HepG2 (cell line): ENCODE data around the gene INTS2. TPM values are rescaled to one million over a fixed set of nuclear protein-coding genes. Genes with fewer than 3 reads are reported as not detected.

Experiments used
- CHD2 ChIP-seq: IDR thresholded peaks from 2 replicates; pipeline ENCODE4 v1.6.1; 2011; ENCODE audit warnings: low read depth, low read length, improper control_type of control experiment
- HNF4A ChIP-seq: sonication (generic); formaldehyde crosslinking; IDR thresholded peaks from 2 replicates; pipeline ENCODE4 v1.4.0; 2020; ENCODE audit warnings: missing genetic modification reagents
- KDM5B ChIP-seq: sonication (generic); formaldehyde crosslinking; IDR thresholded peaks from 2 replicates; pipeline ENCODE4 v1.4.0; 2020; ENCODE audit warnings: missing genetic modification reagents, mild to moderate bottlenecking, borderline replicate concordance
- MXI1 ChIP-seq: IDR thresholded peaks from 3 replicates; pipeline ENCODE4 v1.6.1; 2012; ENCODE audit warnings: low read depth, low read length, inconsistent platforms, borderline replicate concordance
- SKI ChIP-seq: fragments of 450-650 bp; IDR thresholded peaks from one replicate; pipeline ENCODE4 v1.6.1; 2018; ENCODE audit warnings: mild to moderate bottlenecking; ENCODE audit not compliant: partially characterized antibody
- U2AF2 ChIP-seq: fragments of 200-400 bp; formaldehyde crosslinking; IDR thresholded peaks from 2 replicates; pipeline ENCODE4 v1.6.1; 2017; ENCODE audit warnings: low read depth, mild to moderate bottlenecking, low read length
- ZNF652 ChIP-seq: IDR thresholded peaks from 2 replicates; pipeline ENCODE4 v1.6.1; 2016; ENCODE audit warnings: low read depth, borderline replicate concordance
- polyA plus RNA-seq, 8 experiments: library from polyadenylated mRNA; depleted of rRNA in 3 of 8; stranded (reverse) in 7 of 8; unstranded in 1 of 8; fragments of >200 nt; fragmentation: Illumina TruSeq in 4 of 8; extraction: Trizol in 4 of 8; gene quantifications; 2 replicates each; pipeline versions ENCODE4 v1.2.1 to v1.2.3, GENCODE V29; 2011 to 2016; ENCODE audit warnings: low read depth in 4 of 8, missing spikeins in 1 of 8, mixed read lengths in 1 of 8; ENCODE audit not compliant: insufficient read depth in 1 of 8
- total RNA-seq, 5 experiments: library from RNA; depleted of rRNA; stranded (reverse); fragments of >200 nt; fragmentation: Illumina TruSeq; extraction: Trizol; gene quantifications; 2 replicates each; pipeline ENCODE4 v1.2.3, GENCODE V29; 2016; ENCODE audit warnings: low read depth in 1 of 5
- TF ChIP-seq, protein P1 (sequence below): sonication (generic); formaldehyde crosslinking; IDR thresholded peaks from one replicate; pipeline ENCODE4 v1.5.1; 2020; ENCODE audit warnings: mild to moderate bottlenecking, missing genetic modification reagents; ENCODE audit errors: not compliant biosample characterization
- TF ChIP-seq, protein P2 (sequence below): sonication (generic); formaldehyde crosslinking; IDR thresholded peaks from 2 replicates; pipeline ENCODE4 v1.4.0; 2020; ENCODE audit warnings: mild to moderate bottlenecking, missing genetic modification reagents
- TF ChIP-seq, protein P3 (sequence below): sonication (generic); formaldehyde crosslinking; IDR thresholded peaks from 2 replicates; pipeline ENCODE4 v1.9.0; 2021; ENCODE audit warnings: mild to moderate bottlenecking, missing genetic modification reagents
- TF ChIP-seq, protein P4 (sequence below): sonication (generic); formaldehyde crosslinking; IDR thresholded peaks from 2 replicates; pipeline ENCODE4 v1.4.0; 2020; ENCODE audit warnings: missing genetic modification reagents

The INTS2 gene
- total and polyA plus RNA-seq, 2 of the 13 experiments (the other 11 are each of a cell fraction or from before 2014, with no cell fraction given) = 20.5 to 30.2 TPM

DNA sequence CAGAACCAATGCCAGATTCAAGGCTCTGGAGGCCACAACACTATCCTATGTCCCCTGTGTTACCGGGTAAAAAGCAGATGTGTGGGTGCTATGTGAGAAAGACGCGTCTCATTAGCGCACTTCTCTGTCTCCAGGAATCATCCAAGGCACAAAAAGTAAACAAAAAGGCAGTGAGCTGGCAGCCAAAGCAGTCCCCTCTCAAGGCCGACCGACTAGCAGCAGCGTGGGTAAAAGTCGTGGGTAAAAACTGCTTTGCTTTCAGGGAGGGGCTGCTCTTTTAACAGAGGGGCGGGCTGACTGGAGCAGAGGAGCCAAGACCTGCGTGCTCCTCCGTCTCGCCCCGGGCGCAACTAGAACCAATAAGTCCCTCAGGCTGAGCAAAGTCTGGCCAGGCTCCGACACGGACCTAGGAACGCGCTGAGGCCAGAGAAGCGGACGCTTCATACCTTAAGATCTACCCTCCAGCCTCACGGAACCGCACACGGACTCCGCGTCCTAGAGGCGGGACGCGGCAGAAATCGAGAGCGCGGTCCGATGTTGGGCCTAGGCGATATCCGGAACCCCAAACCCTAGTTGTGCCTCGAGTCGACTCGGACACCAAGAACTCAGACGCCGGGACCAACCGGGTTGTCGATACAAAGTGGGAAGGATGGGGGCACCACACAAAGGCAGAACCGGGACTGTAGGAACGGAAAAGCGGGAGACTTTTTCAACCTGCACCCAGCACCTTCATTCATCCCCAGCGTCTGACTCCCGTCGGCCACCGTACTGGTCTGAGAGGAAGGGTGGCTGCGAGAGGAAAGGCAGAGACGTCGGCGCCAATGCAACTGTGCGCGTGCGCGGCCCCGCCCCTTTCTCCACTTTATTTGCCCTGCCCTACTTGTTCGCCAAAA, at the start of gene INTS2 (continued):
- TF ChIP-seq, protein P1, sequence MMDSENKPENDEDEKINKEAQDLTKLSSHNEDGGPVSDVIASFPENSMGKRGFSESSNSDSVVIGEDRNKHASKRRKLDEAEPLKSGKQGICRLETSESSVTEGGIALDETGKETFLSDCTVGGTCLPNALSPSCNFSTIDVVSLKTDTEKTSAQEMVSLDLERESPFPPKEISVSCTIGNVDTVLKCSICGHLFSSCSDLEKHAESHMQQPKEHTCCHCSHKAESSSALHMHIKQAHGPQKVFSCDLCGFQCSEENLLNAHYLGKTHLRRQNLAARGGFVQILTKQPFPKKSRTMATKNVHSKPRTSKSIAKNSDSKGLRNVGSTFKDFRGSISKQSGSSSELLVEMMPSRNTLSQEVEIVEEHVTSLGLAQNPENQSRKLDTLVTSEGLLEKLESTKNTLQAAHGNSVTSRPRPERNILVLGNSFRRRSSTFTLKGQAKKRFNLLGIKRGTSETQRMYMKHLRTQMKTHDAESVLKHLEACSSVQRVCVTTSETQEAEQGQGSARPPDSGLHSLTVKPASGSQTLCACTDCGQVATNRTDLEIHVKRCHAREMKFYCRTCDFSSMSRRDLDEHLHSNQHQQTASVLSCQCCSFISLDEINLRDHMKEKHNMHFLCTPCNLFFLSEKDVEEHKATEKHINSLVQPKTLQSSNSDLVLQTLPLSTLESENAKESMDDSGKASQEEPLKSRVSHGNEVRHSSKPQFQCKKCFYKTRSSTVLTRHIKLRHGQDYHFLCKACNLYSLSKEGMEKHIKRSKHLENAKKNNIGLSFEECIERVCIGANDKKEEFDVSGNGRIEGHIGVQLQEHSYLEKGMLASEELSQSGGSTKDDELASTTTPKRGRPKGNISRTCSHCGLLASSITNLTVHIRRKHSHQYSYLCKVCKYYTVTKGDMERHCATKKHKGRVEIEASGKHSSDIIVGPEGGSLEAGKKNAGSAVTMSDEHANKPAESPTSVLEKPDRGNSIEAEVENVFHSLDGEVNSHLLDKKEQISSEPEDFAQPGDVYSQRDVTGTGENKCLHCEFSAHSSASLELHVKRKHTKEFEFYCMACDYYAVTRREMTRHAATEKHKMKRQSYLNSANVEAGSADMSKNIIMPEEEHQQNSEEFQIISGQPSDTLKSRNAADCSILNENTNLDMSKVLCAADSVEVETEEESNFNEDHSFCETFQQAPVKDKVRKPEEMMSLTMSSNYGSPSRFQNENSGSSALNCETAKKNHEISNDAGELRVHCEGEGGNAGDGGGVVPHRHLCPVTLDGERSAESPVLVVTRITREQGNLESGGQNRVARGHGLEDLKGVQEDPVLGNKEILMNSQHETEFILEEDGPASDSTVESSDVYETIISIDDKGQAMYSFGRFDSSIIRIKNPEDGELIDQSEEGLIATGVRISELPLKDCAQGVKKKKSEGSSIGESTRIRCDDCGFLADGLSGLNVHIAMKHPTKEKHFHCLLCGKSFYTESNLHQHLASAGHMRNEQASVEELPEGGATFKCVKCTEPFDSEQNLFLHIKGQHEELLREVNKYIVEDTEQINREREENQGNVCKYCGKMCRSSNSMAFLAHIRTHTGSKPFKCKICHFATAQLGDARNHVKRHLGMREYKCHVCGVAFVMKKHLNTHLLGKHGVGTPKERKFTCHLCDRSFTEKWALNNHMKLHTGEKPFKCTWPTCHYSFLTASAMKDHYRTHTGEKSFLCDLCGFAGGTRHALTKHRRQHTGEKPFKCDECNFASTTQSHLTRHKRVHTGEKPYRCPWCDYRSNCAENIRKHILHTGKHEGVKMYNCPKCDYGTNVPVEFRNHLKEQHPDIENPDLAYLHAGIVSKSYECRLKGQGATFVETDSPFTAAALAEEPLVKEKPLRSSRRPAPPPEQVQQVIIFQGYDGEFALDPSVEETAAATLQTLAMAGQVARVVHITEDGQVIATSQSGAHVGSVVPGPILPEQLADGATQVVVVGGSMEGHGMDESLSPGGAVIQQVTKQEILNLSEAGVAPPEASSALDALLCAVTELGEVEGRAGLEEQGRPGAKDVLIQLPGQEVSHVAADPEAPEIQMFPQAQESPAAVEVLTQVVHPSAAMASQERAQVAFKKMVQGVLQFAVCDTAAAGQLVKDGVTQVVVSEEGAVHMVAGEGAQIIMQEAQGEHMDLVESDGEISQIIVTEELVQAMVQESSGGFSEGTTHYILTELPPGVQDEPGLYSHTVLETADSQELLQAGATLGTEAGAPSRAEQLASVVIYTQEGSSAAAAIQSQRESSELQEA = no peak
- TF ChIP-seq, protein P2, sequence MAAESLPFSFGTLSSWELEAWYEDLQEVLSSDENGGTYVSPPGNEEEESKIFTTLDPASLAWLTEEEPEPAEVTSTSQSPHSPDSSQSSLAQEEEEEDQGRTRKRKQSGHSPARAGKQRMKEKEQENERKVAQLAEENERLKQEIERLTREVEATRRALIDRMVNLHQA = no peak
- TF ChIP-seq, protein P3, sequence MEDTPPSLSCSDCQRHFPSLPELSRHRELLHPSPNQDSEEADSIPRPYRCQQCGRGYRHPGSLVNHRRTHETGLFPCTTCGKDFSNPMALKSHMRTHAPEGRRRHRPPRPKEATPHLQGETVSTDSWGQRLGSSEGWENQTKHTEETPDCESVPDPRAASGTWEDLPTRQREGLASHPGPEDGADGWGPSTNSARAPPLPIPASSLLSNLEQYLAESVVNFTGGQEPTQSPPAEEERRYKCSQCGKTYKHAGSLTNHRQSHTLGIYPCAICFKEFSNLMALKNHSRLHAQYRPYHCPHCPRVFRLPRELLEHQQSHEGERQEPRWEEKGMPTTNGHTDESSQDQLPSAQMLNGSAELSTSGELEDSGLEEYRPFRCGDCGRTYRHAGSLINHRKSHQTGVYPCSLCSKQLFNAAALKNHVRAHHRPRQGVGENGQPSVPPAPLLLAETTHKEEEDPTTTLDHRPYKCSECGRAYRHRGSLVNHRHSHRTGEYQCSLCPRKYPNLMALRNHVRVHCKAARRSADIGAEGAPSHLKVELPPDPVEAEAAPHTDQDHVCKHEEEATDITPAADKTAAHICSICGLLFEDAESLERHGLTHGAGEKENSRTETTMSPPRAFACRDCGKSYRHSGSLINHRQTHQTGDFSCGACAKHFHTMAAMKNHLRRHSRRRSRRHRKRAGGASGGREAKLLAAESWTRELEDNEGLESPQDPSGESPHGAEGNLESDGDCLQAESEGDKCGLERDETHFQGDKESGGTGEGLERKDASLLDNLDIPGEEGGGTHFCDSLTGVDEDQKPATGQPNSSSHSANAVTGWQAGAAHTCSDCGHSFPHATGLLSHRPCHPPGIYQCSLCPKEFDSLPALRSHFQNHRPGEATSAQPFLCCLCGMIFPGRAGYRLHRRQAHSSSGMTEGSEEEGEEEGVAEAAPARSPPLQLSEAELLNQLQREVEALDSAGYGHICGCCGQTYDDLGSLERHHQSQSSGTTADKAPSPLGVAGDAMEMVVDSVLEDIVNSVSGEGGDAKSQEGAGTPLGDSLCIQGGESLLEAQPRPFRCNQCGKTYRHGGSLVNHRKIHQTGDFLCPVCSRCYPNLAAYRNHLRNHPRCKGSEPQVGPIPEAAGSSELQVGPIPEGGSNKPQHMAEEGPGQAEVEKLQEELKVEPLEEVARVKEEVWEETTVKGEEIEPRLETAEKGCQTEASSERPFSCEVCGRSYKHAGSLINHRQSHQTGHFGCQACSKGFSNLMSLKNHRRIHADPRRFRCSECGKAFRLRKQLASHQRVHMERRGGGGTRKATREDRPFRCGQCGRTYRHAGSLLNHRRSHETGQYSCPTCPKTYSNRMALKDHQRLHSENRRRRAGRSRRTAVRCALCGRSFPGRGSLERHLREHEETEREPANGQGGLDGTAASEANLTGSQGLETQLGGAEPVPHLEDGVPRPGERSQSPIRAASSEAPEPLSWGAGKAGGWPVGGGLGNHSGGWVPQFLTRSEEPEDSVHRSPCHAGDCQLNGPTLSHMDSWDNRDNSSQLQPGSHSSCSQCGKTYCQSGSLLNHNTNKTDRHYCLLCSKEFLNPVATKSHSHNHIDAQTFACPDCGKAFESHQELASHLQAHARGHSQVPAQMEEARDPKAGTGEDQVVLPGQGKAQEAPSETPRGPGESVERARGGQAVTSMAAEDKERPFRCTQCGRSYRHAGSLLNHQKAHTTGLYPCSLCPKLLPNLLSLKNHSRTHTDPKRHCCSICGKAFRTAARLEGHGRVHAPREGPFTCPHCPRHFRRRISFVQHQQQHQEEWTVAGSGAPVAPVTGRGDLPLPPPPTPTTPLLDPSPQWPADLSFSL (CRISPR knock-in tag) = peak; percentile 42; the same call in 1 of the 2 replicates
- TF ChIP-seq SKI (peak; percentile 64), HNF4A (CRISPR knock-in tag) (no peak), U2AF2 (no peak), KDM5B (peak; percentile 96), CHD2 (no peak), ZNF652 (no peak), MXI1 (peak; percentile 53; the same call in 1 of the 3 replicates)
- TF ChIP-seq, protein P4, sequence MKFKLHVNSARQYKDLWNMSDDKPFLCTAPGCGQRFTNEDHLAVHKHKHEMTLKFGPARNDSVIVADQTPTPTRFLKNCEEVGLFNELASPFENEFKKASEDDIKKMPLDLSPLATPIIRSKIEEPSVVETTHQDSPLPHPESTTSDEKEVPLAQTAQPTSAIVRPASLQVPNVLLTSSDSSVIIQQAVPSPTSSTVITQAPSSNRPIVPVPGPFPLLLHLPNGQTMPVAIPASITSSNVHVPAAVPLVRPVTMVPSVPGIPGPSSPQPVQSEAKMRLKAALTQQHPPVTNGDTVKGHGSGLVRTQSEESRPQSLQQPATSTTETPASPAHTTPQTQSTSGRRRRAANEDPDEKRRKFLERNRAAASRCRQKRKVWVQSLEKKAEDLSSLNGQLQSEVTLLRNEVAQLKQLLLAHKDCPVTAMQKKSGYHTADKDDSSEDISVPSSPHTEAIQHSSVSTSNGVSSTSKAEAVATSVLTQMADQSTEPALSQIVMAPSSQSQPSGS = peak; percentile 77
